Measurements from ENCODE around the gene APOA1. TPM values are rescaled to one million over a fixed set of nuclear protein-coding genes. Genes with fewer than 3 reads are reported as not detected.

APOA1 gene
- total RNA-seq, 1 donor from 2014 or later, result 116 TPM

DNA sequence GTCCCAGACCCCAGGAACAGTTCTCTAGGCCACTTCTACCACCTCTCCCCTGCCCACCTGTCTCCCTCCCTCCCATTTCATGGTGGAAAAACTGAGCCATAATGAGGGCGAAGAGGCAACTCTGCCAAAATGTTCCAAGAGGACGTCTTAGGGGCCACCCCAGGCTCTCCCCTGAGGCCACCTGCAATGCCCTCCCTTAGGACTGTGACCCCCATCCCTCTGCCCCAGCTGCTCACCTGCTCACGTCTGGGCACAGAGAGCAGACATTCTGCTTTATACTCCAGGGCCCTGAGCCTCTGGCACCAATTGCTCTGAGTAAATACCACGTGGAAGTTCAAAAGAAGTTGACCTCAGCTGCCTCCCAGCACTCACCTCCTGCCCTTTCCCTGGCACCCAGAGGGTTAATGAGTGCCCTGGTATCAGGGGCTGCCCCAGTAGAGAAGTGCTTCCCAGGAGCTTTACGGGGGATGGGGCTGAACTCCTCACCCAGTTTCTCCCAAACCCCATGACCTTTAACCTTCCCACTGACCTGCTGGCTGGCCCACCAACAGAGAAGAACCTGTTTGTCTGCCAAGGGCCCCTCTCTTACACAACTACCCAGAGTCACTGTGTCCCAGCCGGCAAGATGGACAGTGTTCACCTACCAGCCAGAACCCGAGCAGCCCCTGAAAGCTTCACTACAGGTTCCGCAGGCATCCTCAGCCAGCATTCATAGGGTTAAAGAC, 45.1 kb downstream of the APOA1 start:
- no peaks in the 10 kb centered on the region for H3K9me3 Mint-ChIP-seq
- no peak overlapping the region for H3K4me3 Mint-ChIP-seq
- DNase-seq (ENCODE audit: extremely low spot score, unreplicated experiment), result no peak
- peaks cover 14% of the 10 kb centered on the region for H3K4me1 Mint-ChIP-seq (ENCODE audit: unreplicated experiment)
- peaks cover 3% of the 10 kb centered on the region for H3K27me3 Mint-ChIP-seq
- TF ChIP-seq, protein P1, sequence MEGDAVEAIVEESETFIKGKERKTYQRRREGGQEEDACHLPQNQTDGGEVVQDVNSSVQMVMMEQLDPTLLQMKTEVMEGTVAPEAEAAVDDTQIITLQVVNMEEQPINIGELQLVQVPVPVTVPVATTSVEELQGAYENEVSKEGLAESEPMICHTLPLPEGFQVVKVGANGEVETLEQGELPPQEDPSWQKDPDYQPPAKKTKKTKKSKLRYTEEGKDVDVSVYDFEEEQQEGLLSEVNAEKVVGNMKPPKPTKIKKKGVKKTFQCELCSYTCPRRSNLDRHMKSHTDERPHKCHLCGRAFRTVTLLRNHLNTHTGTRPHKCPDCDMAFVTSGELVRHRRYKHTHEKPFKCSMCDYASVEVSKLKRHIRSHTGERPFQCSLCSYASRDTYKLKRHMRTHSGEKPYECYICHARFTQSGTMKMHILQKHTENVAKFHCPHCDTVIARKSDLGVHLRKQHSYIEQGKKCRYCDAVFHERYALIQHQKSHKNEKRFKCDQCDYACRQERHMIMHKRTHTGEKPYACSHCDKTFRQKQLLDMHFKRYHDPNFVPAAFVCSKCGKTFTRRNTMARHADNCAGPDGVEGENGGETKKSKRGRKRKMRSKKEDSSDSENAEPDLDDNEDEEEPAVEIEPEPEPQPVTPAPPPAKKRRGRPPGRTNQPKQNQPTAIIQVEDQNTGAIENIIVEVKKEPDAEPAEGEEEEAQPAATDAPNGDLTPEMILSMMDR (conservative IDR thresholded peaks at IDR 0.05), result no peak
- H3K36me3 Mint-ChIP-seq, result no peaks in the 10 kb centered on the region
- no peak overlapping the region for H3K27ac Mint-ChIP-seq

DNA sequence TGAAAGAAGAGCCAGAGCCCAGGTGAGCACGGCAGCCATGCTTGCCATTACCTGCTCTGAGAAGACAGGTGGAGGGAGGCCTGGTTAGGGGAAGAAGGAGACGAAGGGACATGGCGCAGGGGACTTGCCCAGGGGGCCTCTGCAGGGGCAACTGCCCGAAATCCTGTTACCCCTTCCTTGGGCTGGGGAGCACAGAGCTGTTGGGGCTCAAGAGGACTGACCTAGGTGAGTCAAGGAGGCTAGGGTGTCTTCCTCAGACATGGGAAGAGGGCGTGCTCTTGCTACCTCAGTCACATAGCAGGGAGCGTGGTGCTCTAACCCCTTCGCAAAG, 45.6 kb downstream of the APOA1 start, which contains the start of gene APOA5:
Gene APOA5 (minus strand): TSS at position 67 of the 331 bp plus-strand sequence. CDS start 19 bp downstream, at position 48.
- Mint-ChIP-seq H3K36me3 (peaks cover 4% of the 10 kb centered on the region), H3K27ac (peak within 1 kb of the TSS; percentile 77), H3K4me3 (peak within 1 kb of the TSS; percentile 77), H3K4me1 (ENCODE audit: unreplicated experiment) (peaks cover 19% of the 10 kb centered on the region), H3K27me3 (peaks cover 3% of the 10 kb centered on the region), H3K9me3 (no peaks in the 10 kb centered on the region)
- TF ChIP-seq, protein P1 (conservative IDR thresholded peaks at IDR 0.05), result no peak
- no peak for DNase-seq (ENCODE audit: extremely low spot score, unreplicated experiment)

DNA sequence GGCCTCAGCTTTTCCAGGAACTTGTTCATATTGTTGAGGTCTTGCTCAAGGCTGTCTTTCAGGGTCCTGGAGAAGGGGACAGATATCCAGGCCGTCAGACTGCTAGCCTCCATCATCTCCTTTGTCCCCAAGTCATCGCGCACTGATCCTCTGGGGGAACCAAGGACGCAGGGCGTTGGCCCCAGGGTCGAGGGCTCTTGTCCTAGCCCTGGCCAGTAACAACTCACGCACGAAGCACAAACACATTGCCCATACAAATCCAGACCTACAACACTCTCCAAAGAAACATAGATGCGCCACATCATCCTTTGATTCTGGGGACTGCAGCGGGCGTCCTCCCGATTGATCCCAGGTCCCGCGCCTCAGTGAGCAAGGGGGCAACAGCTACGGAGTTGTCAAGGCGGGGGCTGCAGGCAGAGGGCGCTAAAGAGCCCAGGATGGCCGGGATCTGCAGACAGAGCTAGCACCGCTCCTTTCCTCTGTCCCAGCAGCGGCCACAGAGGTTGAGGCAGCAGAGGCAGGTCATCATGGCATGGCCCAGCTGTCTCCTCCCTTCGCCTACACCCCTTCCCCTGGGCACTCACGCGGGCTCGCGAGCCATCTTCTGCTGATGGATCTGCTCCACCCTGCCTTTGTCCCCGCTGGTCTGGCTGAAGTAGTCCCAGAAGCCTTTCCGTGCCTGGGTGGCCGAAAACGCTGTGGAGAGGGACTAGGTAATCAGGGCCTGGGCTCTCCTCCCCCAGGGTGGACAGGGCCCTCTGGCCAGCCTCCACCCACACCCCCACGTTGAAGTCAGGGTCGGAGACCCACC, 46.2 kb downstream of the APOA1 start:
- TF ChIP-seq, protein P1 (conservative IDR thresholded peaks at IDR 0.05), result peak; percentile 93
- peak overlapping the region; percentile 77 for H3K27ac Mint-ChIP-seq
- peaks cover 3% of the 10 kb centered on the region for H3K27me3 Mint-ChIP-seq
- peaks cover 4% of the 10 kb centered on the region for H3K36me3 Mint-ChIP-seq
- peak; percentile 86 for DNase-seq (ENCODE audit: extremely low spot score, unreplicated experiment)
- peak overlapping the region; percentile 77 for H3K4me3 Mint-ChIP-seq
- no peaks in the 10 kb centered on the region for H3K9me3 Mint-ChIP-seq
- H3K4me1 Mint-ChIP-seq (ENCODE audit: unreplicated experiment), result peaks cover 21% of the 10 kb centered on the region

DNA sequence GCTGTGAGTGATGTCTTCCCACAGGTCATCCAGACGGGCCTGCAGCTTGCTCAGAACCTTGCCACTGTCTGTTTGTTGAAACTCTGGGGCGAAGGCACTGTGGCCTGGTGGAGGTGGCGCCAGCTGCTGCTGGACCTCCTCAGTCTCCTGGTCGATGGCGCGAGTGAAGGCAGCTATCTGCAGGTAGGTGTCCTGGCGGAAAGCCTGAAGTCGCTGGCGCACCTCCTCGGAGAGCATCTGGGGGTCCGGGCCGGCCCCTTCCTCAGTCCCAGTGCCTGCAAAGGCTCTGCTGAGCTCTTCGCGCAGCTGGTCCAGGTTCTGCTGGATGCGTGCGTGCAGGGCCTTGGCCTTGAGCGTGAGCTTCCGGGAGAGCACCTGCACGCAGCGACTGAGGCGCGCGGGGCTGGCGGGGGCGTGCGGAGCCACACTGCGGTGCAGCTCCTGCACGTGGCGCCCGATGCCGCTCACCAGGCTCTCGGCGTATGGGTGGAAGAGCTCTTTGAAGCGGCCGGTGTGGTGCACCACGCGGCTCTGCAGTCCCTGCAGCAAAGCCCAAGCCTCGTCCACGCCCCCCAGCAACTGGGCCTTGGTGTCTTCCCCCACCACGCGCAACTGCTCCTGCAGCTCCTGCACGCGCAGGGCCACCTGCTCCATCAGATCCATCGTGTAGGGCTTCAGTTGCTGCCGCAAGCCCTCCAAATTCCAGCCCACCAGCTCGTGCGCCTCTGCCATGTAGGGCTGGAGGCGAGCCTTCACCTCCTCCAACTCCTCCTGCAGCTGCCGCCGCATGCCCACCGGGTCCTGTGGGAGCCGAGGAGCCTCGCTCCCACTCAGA, 47.0 kb downstream of the APOA1 start:
- H3K27me3 Mint-ChIP-seq, result peaks cover 3% of the 10 kb centered on the region

DNA sequence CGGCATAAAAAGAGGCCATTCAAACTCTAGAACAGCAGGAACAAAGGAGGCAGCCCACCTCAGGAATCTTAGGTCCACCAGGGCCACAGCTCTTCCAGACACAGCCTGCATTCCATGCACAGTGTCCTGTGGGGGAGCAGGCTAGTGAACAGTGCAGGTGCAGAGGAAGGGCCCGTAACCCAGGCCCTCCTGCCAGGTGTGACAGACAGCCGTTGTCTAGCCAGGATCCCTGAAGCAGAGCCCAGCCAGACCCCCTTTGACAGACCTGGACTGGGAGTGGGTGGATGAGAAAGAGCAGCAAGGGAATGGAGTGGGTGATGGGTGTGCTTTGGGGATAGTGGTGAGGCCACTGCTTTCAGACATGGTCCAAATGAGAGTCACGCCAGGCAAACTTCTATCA, 48.4 kb downstream of the APOA1 start:
- DNase-seq (ENCODE audit: extremely low spot score, unreplicated experiment), result no peak
- no peaks in the 10 kb centered on the region for H3K9me3 Mint-ChIP-seq
- TF ChIP-seq, protein P1 (conservative IDR thresholded peaks at IDR 0.05), result no peak
- peak overlapping the region; percentile 99 for H3K4me3 Mint-ChIP-seq
- peak overlapping the region; percentile 70 for H3K27ac Mint-ChIP-seq
- H3K4me1 Mint-ChIP-seq (ENCODE audit: unreplicated experiment), result peaks cover 21% of the 10 kb centered on the region
- peaks cover 15% of the 10 kb centered on the region for H3K36me3 Mint-ChIP-seq
- H3K27me3 Mint-ChIP-seq, result peaks cover 3% of the 10 kb centered on the region

More for the DNA sequence above, 47.0 kb downstream of the APOA1 start:
- Mint-ChIP-seq H3K9me3 (no peaks in the 10 kb centered on the region), H3K36me3 (peaks cover 9% of the 10 kb centered on the region), H3K4me3 (peak overlapping the region; percentile 77), H3K4me1 (ENCODE audit: unreplicated experiment) (peaks cover 21% of the 10 kb centered on the region), H3K27ac (no peak overlapping the region)
- no peak for DNase-seq (ENCODE audit: extremely low spot score, unreplicated experiment)
- TF ChIP-seq, protein P1 (conservative IDR thresholded peaks at IDR 0.05), result no peak

All from type B pancreatic cell (in vitro differentiated cells).